Measurements from ENCODE around the gene S100A12.
"Not testable (repeated sequence)": the region's sequence is repeated elsewhere in the genome, so short reads cannot be mapped to it uniquely, and the experiment has no call there.

Gene S100A12

GRCh38 chr1:153353226-153353947, 22.0 kb downstream of the S100A12 start:
- no peak for DNase-seq (ENCODE audit: low read depth in 3 of 3)

- peak; percentile 37 to 62 (median 51) for DNase-seq (ENCODE audit: low read depth in 3 of 3)
Observed at GRCh38 chr1:153352523-153352922, 22.9 kb downstream of the S100A12 start.

GRCh38 chr1:153350321-153350957, 25.0 kb downstream of the S100A12 start:
- no peak for DNase-seq (ENCODE audit: low read depth in 3 of 3)

- no peak for DNase-seq (ENCODE audit: low read depth in 3 of 3)
Observed at GRCh38 chr1:153349363-153350320, 25.8 kb downstream of the S100A12 start.

GRCh38 chr1:153348511-153349362, 26.7 kb downstream of the S100A12 start, which contains the start of gene PGLYRP4:
Gene PGLYRP4 (minus strand): TSS chr1:153348841. CDS start chr1:153347932, 909 bp downstream.
- no peak for DNase-seq (ENCODE audit: low read depth in 3 of 3)

GRCh38 chr1:153347856-153348255, 27.6 kb downstream of the S100A12 start:
- no peak for DNase-seq (ENCODE audit: low read depth in 3 of 3)

GRCh38 chr1:153347049-153347448, 28.4 kb downstream of the S100A12 start:
- not testable (repeated sequence) for DNase-seq (ENCODE audit: low read depth in 3 of 3)

GRCh38 chr1:153346077-153346723, 29.2 kb downstream of the S100A12 start:
- no peak for DNase-seq (ENCODE audit: low read depth in 3 of 3)

GRCh38 chr1:153345187-153346076, 30.0 kb downstream of the S100A12 start:
- no peak for DNase-seq (ENCODE audit: low read depth in 3 of 3)

GRCh38 chr1:153344718-153345025, 30.7 kb downstream of the S100A12 start:
- DNase-seq (ENCODE audit: low read depth in 3 of 3), result no peak

- no peak for DNase-seq (ENCODE audit: low read depth in 3 of 3)
Observed at GRCh38 chr1:153343811-153344717, 31.4 kb downstream of the S100A12 start.

GRCh38 chr1:153343040-153343681, 32.3 kb downstream of the S100A12 start:
- DNase-seq (ENCODE audit: low read depth in 3 of 3), result no peak

- no peak for DNase-seq (ENCODE audit: low read depth in 3 of 3)
Observed at GRCh38 chr1:153342178-153342577, 33.2 kb downstream of the S100A12 start.

GRCh38 chr1:153341431-153341934, 33.9 kb downstream of the S100A12 start:
- DNase-seq (ENCODE audit: low read depth in 3 of 3), result no peak

- DNase-seq (ENCODE audit: low read depth in 3 of 3), result no peak
Observed at GRCh38 chr1:153340356-153340755, 35.1 kb downstream of the S100A12 start.

- DNase-seq (ENCODE audit: low read depth in 3 of 3), result no peak
Observed at GRCh38 chr1:153339802-153340201, 35.6 kb downstream of the S100A12 start.

- no peak for DNase-seq (ENCODE audit: low read depth in 3 of 3)
Observed at GRCh38 chr1:153337980-153338853, 37.2 kb downstream of the S100A12 start.

Measured in stimulated activated CD4-positive, alpha-beta T cell treated with anti-CD3 and anti-CD28 coated beads, TNF-alpha, amount 100 ng/mL, for 24 hours (primary cell).